PC-3 (cell line): Measurements from ENCODE around the gene DNAH17. TPM values are rescaled to one million over a fixed set of nuclear protein-coding genes. Genes with fewer than 3 reads are reported as not detected.
A peak's percentile ranks its signal among the peaks of the same experiment; 100 is the strongest.

Experiments used
- ATAC-seq: fragments of 200-7000 bp; cut with Tn5 transposase; 2 replicates; pipeline ENCODE4 v1.9.1; 2020; ENCODE audit warnings: mild to moderate bottlenecking, moderate library complexity
- BruUV-seq: library from RNA; stranded (reverse); fragments of 400-500 nt; replicated peaks from 2 replicates; lab custom pipeline; 2021; lab: Mats Ljungman, UMichigan
- CTCF ChIA-PET: fragments of 300-600 bp; sonication (Branson Sonifier 250); formaldehyde crosslinking; loops from one replicate; lab custom pipeline; 2022; ENCODE audit warnings: antibody characterized with exemption; lab: Charles Lee
- POLR2A ChIA-PET: fragments of 300-600 bp; sonication (Branson Sonifier 250); formaldehyde crosslinking; loops from one replicate; lab custom pipeline; 2022; ENCODE audit warnings: antibody characterized with exemption; ENCODE audit not compliant: unreplicated experiment; lab: Charles Lee
- DNase-seq: peaks from one replicate; pipeline ENCODE4 v3.0.0-alpha.2; 2015
- H2AFZ ChIP-seq: fragments of 300-600 bp; sonication (generic); 2 replicates; pipeline ENCODE4 v1.6.0; 2016; ENCODE audit warnings: antibody characterized with exemption, low read length
- H3F3A ChIP-seq: fragments of 300-600 bp; sonication (generic); one replicate; pipeline ENCODE4 v1.6.0; 2017; ENCODE audit warnings: antibody characterized with exemption, low read length, control low read depth, mild to moderate bottlenecking; ENCODE audit not compliant: unreplicated experiment
- H3K27ac ChIP-seq: fragments of 300-600 bp; sonication (generic); 2 replicates; pipeline ENCODE4 v1.5.1; 2016; ENCODE audit warnings: mild to moderate bottlenecking, low read length
- H3K27me3 ChIP-seq: fragments of 300-600 bp; sonication (generic); 2 replicates; pipeline ENCODE4 v1.6.1; 2016; ENCODE audit warnings: low read length, mixed read lengths
- H3K36me3 ChIP-seq: fragments of 300-600 bp; sonication (generic); 2 replicates; pipeline ENCODE4 v1.6.1; 2016; ENCODE audit warnings: low read depth, mixed run types, low read length, mixed read lengths
- H3K4me1 ChIP-seq: fragments of 300-600 bp; sonication (generic); 2 replicates; pipeline ENCODE4 v1.5.1; 2016; ENCODE audit warnings: low read length; ENCODE audit not compliant: insufficient read depth
- H3K4me2 ChIP-seq: fragments of 300-600 bp; sonication (generic); 2 replicates; pipeline ENCODE4 v1.6.0; 2016; ENCODE audit warnings: low read length
- H3K4me3 ChIP-seq: fragments of 300-600 bp; sonication (generic); 2 replicates; pipeline ENCODE4 v1.5.1; 2016; ENCODE audit warnings: mild to moderate bottlenecking, low read length, mixed read lengths
- H3K79me2 ChIP-seq: fragments of 300-600 bp; sonication (generic); 2 replicates; pipeline ENCODE4 v1.6.1; 2017; ENCODE audit warnings: low read length, mixed read lengths
- H3K9ac ChIP-seq: fragments of 300-600 bp; sonication (generic); 2 replicates; pipeline ENCODE4 v1.6.0; 2016; ENCODE audit warnings: mild to moderate bottlenecking, low read length
- H3K9me2 ChIP-seq: fragments of 300-600 bp; sonication (generic); replicated peaks from 2 replicates; pipeline ENCODE4 v1.6.1; 2016; ENCODE audit warnings: mixed run types, low read length, mixed read lengths
- H3K9me3 ChIP-seq: fragments of 300-600 bp; sonication (generic); 2 replicates; pipeline ENCODE4 v1.6.1; 2016; ENCODE audit warnings: low read length, mixed read lengths
- H4K20me1 ChIP-seq: fragments of 300-600 bp; sonication (generic); 2 replicates; pipeline ENCODE4 v1.6.1; 2016; ENCODE audit warnings: low read length, mixed read lengths
- EZH2 ChIP-seq: fragments of 300-600 bp; sonication (generic); IDR thresholded peaks from one replicate; pipeline ENCODE4 v1.6.1; 2017; ENCODE audit warnings: antibody characterized with exemption, mild to moderate bottlenecking, low read length; ENCODE audit not compliant: unreplicated experiment
- EZH2phosphoT487 ChIP-seq: fragments of 300-600 bp; sonication (generic); IDR thresholded peaks from 2 replicates; pipeline ENCODE4 v1.6.1; 2018; ENCODE audit warnings: mild to moderate bottlenecking, antibody characterized with exemption, low read length, borderline replicate concordance
- intact Hi-C: fragments of 100-400 bp; cut with micrococcal nuclease; formaldehyde crosslinking; loops from 2 replicates; pipeline ENCODE4 v1.9.0; 2023
- total RNA-seq: library from RNA; depleted of rRNA; stranded (reverse); fragments of >200 nt; gene quantifications from 2 replicates; pipeline ENCODE4 v1.2.3, GENCODE V29; 2014
- TF ChIP-seq, protein P1 (sequence below): fragments of 300-600 bp; sonication (generic); conservative IDR thresholded peaks from 2 replicates; pipeline ENCODE4 v1.5.1; 2017; ENCODE audit warnings: antibody characterized with exemption, low read depth, mild to moderate bottlenecking, low read length

The DNAH17 gene
- total RNA-seq, 1 experiment from 2014 or later, result 0.04 TPM

DNA sequence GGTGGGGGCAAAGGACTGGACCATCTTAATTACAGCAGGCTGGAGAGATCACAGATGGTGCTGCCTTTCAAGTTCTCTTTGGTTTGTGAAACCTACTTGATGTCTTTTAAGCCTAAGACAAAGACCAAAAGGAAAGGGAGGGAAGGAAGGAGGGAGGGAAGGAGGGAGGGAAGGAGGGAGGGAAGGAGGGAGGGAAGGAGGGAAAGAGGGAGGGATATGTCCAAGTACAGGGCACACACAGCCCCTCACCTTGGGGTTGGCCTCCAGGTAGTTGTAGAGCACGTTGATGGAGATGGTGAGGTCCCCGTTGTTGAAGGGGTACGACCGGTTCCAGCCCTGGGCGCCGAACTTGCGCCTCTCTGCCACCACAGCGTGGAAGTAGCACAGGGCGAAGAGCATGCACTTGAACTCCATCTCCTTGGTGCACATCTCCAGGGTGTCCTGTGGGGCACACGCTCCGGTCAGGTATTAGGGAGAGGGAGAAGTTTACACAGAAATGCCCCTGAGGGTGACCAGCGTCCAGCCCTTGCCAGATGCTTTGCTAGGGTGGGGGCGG, 143.3 kb downstream of the DNAH17 start:
- Histone ChIP-seq H4K20me1 (no peaks in the 10 kb centered on the region), H3K9me3 (no peaks in the 10 kb centered on the region), H2AFZ (no peak overlapping the region), H3F3A (no peaks in the 10 kb centered on the region), H3K4me3 (no peak overlapping the region), H3K9ac (no peak overlapping the region), H3K36me3 (peaks cover 3% of the 10 kb centered on the region; the same call in 1 of the 2 replicates), H3K4me2 (no peak overlapping the region), H3K9me2 (no peaks in the 10 kb centered on the region), H3K27me3 (no peaks in the 10 kb centered on the region), H3K79me2 (no peaks in the 10 kb centered on the region), H3K4me1 (no peaks in the 10 kb centered on the region), H3K27ac (no peak overlapping the region)
- BruUV-seq, result no TSS peak
- intact Hi-C loops, result no loop called here
- DNase-seq (no peak), ATAC-seq (no peak)
- ChIA-PET POLR2A (no interaction called here), CTCF (no interaction called here)
- TF ChIP-seq, protein P1, sequence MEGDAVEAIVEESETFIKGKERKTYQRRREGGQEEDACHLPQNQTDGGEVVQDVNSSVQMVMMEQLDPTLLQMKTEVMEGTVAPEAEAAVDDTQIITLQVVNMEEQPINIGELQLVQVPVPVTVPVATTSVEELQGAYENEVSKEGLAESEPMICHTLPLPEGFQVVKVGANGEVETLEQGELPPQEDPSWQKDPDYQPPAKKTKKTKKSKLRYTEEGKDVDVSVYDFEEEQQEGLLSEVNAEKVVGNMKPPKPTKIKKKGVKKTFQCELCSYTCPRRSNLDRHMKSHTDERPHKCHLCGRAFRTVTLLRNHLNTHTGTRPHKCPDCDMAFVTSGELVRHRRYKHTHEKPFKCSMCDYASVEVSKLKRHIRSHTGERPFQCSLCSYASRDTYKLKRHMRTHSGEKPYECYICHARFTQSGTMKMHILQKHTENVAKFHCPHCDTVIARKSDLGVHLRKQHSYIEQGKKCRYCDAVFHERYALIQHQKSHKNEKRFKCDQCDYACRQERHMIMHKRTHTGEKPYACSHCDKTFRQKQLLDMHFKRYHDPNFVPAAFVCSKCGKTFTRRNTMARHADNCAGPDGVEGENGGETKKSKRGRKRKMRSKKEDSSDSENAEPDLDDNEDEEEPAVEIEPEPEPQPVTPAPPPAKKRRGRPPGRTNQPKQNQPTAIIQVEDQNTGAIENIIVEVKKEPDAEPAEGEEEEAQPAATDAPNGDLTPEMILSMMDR, result no peak
- TF ChIP-seq EZH2phosphoT487 (no peak), EZH2 (no peak)

DNA sequence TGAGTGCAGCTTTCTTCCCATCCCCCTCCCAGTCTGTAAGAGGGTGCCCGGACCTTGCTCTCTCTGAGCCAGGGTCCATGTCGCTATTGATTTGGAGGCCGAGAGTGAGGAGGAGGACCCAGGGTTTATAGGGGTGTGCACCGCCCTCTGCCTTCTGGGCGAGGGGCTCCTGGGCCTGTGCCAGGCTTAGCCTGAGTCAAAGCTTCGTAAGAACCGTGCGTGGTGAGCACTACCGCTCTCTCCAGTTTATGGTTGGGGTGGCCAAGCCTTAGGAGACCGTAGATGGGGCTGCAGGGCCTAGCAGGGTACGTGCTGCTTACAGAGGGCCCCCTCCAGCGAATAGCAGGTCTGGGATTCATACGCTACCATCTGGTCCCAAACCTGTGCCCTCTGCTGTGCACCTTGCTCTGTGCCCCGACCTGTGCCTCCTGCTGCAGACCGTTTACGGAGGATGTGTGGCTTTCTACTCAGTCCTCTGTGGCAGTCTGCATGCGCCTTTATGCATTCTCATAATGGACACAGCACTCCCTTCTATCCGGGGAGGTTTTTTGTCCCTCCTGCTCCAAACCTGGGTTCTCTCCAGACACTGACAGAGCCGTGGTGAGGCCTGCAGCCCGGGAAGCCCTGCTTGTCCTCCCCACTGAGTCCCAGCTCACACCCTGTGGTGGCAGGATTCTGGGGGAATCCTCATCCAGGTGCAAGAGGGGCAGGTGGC, 144.0 kb downstream of the DNAH17 start:
- H3F3A ChIP-seq, result no peaks in the 10 kb centered on the region
- BruUV-seq, result no TSS peak
- DNase-seq (no peak), ATAC-seq (peak; percentile 16; the same call in 1 of the 2 replicates)
- POLR2A ChIA-PET, result no interaction called here
- H3K4me3 ChIP-seq, result no peak overlapping the region
- H3K36me3 ChIP-seq, result peaks cover 4% of the 10 kb centered on the region; the same call in 1 of the 2 replicates
- H3K9ac ChIP-seq, result no peak overlapping the region
- no peaks in the 10 kb centered on the region for H3K9me2 ChIP-seq
- no peaks in the 10 kb centered on the region for H3K27me3 ChIP-seq
- CTCF ChIA-PET, result no interaction called here
- no peak overlapping the region for H3K4me2 ChIP-seq
- intact Hi-C loops, result no loop called here
- H3K27ac ChIP-seq, result no peak overlapping the region
- H3K4me1 ChIP-seq, result no peaks in the 10 kb centered on the region
- H3K79me2 ChIP-seq, result no peaks in the 10 kb centered on the region
- H4K20me1 ChIP-seq, result no peaks in the 10 kb centered on the region
- H3K9me3 ChIP-seq, result no peaks in the 10 kb centered on the region
- TF ChIP-seq, protein P1, result no peak
- TF ChIP-seq EZH2, result no peak
- TF ChIP-seq EZH2phosphoT487, result no peak
- H2AFZ ChIP-seq, result no peak overlapping the region
